Measurements from ENCODE around the gene SPOCK1. TPM values are rescaled to one million over a fixed set of nuclear protein-coding genes. Genes with fewer than 3 reads are reported as not detected.

The SPOCK1 gene
- polyA plus RNA-seq, 2 of the 4 experiments (the other 2 are of a cell fraction), result 28.9 to 40.8 TPM

DNA sequence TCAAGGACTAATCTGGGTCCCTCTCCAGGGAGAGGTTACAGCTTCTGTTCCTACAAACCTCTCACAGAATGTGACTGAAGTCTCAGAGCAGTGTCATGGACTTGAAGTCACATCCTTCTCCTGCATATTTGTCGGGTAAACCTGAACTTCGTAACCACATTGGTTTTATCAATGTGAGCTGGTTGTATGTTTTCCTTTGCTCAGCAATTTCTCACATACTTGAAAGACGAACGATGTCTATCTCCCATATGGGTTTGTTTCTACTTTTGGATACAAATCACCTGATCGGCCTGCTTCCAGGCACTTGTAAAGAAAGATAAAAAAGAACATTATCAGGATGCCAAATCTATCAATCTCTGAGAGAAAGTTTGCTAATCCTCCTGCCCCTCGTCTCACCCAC is 411.0 kb downstream of the SPOCK1 start:
- Histone ChIP-seq H3K4me2 (no peak overlapping the region), H3K9me3 (no peaks in the 10 kb centered on the region), H3K4me3 (no peak overlapping the region), H3K4me1 (no peaks in the 10 kb centered on the region), H3K27ac (no peak overlapping the region)
- CTCF ChIA-PET, result interaction anchor here (1.0 to 3.8 kb wide), 2 partner anchors 9 to 13 kb away, joined by 4 to 21 read pairs; no protein-coding TSS in a partner anchor
- WGBS (ENCODE audit: missing lambda C conversion rate), result 85% methylated on average over 6 of the region's 6 CpGs
- no peak for FAIRE-seq
- POLR2A ChIA-PET, result no interaction called here
- DNase-seq (ENCODE audit: low read depth in 1 of 2, low spot score in 1 of 2), result no peak
- TF ChIP-seq MAFK (IDR thresholded peaks at IDR 0.05; ENCODE audit: partially characterized antibody), result peak; percentile 74
- no peak for TF ChIP-seq KDM5A (IDR thresholded peaks at IDR 0.05)
- ATAC-seq, result no peak

DNA sequence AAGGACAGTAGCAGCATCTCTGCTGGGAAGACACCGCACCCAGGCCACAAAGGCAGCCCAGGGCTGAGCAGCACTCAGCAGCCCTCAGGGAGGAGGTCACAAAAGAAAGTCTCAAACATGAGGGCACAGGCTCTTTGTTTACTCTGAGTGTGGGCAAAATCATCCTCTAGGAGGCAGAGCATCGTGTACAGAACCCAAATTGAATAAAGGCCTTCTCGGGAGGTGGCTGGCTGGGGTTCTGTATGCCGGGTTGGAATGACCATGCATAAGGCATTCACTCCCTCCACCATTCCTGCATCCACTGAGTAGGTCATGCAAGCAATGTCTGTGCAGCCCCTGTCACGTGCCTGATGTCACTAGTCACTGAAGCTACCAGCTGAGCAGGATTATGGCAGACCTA is 412.8 kb downstream of the SPOCK1 start:
- TF ChIP-seq HOXA7 (CRISPR knock-in tag; IDR thresholded peaks at IDR 0.05) (no peak), CHD2 (IDR thresholded peaks at IDR 0.05; ENCODE audit: low read length, partially characterized antibody) (no peak), HDAC2 (IDR thresholded peaks at IDR 0.05) (no peak), KDM1A (IDR thresholded peaks at IDR 0.05; ENCODE audit: low read depth) (no peak), TP53 (CRISPR knock-in tag; IDR thresholded peaks at IDR 0.05) (no peak), RAD21 (conservative IDR thresholded peaks at IDR 0.05 in 1 of 2, IDR thresholded peaks at IDR 0.05 in 1 of 2) (no peak), EHMT2 (IDR thresholded peaks at IDR 0.05; ENCODE audit: low read depth) (no peak), JUNB (IDR thresholded peaks at IDR 0.05) (no peak), HEYL (CRISPR knock-in tag; IDR thresholded peaks at IDR 0.05) (no peak), RCOR1 (IDR thresholded peaks at IDR 0.05; ENCODE audit: low read depth, low read length) (no peak), MYC (IDR thresholded peaks at IDR 0.05; ENCODE audit: borderline replicate concordance, low read length) (no peak), EP300 (IDR thresholded peaks at IDR 0.05) (no peak), ZC3H11A (IDR thresholded peaks at IDR 0.05) (no peak), EHF (CRISPR knock-in tag; IDR thresholded peaks at IDR 0.05) (no peak), HOXB13 (CRISPR knock-in tag; IDR thresholded peaks at IDR 0.05; ENCODE audit: low read depth) (no peak), MAFK (IDR thresholded peaks at IDR 0.05; ENCODE audit: partially characterized antibody) (no peak), CHD4 (IDR thresholded peaks at IDR 0.05; ENCODE audit: borderline replicate concordance) (no peak)
- TF ChIP-seq, protein P1, sequence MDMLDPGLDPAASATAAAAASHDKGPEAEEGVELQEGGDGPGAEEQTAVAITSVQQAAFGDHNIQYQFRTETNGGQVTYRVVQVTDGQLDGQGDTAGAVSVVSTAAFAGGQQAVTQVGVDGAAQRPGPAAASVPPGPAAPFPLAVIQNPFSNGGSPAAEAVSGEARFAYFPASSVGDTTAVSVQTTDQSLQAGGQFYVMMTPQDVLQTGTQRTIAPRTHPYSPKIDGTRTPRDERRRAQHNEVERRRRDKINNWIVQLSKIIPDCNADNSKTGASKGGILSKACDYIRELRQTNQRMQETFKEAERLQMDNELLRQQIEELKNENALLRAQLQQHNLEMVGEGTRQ (IDR thresholded peaks at IDR 0.05), result no peak
- TF ChIP-seq, protein P2, sequence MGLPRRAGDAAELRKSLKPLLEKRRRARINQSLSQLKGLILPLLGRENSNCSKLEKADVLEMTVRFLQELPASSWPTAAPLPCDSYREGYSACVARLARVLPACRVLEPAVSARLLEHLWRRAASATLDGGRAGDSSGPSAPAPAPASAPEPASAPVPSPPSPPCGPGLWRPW (IDR thresholded peaks at IDR 0.05), result no peak
- TF ChIP-seq, protein P3, sequence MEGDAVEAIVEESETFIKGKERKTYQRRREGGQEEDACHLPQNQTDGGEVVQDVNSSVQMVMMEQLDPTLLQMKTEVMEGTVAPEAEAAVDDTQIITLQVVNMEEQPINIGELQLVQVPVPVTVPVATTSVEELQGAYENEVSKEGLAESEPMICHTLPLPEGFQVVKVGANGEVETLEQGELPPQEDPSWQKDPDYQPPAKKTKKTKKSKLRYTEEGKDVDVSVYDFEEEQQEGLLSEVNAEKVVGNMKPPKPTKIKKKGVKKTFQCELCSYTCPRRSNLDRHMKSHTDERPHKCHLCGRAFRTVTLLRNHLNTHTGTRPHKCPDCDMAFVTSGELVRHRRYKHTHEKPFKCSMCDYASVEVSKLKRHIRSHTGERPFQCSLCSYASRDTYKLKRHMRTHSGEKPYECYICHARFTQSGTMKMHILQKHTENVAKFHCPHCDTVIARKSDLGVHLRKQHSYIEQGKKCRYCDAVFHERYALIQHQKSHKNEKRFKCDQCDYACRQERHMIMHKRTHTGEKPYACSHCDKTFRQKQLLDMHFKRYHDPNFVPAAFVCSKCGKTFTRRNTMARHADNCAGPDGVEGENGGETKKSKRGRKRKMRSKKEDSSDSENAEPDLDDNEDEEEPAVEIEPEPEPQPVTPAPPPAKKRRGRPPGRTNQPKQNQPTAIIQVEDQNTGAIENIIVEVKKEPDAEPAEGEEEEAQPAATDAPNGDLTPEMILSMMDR (IDR thresholded peaks at IDR 0.05), result no peak
- CTCF ChIA-PET, result interaction anchor here (3.8 kb wide), 1 partner anchor 11 kb away, joined by 21 read pairs; no protein-coding TSS in a partner anchor
- no peak overlapping the region for H3K4me2 ChIP-seq
- POLR2A ChIA-PET, result no interaction called here
- H3K27ac ChIP-seq, result no peak overlapping the region
- H3K4me3 ChIP-seq, result no peak overlapping the region
- FAIRE-seq (no peak), DNase-seq (ENCODE audit: low read depth in 1 of 2, low spot score in 1 of 2) (no peak), ATAC-seq (peak; percentile 43 to 48; a peak in 3 of 6 replicates)
- no peaks in the 10 kb centered on the region for H3K4me1 ChIP-seq
- no peaks in the 10 kb centered on the region for H3K9me3 ChIP-seq
- WGBS (ENCODE audit: missing lambda C conversion rate), result 55% methylated on average over 5 of the region's 5 CpGs

DNA sequence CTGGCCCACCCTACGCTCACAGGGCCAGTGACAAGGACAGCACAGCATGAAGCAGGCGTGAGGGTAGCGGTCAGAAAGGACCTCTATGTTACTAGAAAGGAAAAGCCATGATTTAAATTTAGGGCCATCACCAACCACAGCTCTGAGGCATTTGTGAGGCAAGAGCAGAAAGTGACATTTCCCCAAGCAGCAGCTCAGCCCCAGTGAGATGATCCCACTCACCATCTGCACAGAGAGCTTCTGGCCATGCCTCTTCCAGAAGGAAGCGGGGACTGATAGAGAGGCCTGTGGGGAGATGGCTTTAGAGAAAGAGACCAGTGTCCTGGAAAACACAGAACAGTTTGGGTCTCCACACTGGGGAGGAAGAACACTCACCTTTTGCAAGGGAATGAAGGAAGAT is 413.9 kb downstream of the SPOCK1 start:
- 79% methylated on average over 4 of the region's 4 CpGs for WGBS (ENCODE audit: missing lambda C conversion rate)

More for the DNA sequence above, 413.9 kb downstream of the SPOCK1 start:
- Histone ChIP-seq H3K4me3 (no peak overlapping the region), H3K9me3 (no peaks in the 10 kb centered on the region), H3K27ac (no peak overlapping the region), H3K4me2 (no peak overlapping the region), H3K4me1 (no peaks in the 10 kb centered on the region)
- CTCF ChIA-PET, result no interaction called here
- ATAC-seq (no peak), FAIRE-seq (no peak), DNase-seq (ENCODE audit: low read depth in 1 of 2, low spot score in 1 of 2) (no peak)
- TF ChIP-seq MAZ (IDR thresholded peaks at IDR 0.05; ENCODE audit: borderline replicate concordance, low read depth, low read length), result no peak
- TF ChIP-seq, protein P3 (IDR thresholded peaks at IDR 0.05), result no peak
- no peak for TF ChIP-seq ZC3H11A (IDR thresholded peaks at IDR 0.05)
- TF ChIP-seq, protein P4, sequence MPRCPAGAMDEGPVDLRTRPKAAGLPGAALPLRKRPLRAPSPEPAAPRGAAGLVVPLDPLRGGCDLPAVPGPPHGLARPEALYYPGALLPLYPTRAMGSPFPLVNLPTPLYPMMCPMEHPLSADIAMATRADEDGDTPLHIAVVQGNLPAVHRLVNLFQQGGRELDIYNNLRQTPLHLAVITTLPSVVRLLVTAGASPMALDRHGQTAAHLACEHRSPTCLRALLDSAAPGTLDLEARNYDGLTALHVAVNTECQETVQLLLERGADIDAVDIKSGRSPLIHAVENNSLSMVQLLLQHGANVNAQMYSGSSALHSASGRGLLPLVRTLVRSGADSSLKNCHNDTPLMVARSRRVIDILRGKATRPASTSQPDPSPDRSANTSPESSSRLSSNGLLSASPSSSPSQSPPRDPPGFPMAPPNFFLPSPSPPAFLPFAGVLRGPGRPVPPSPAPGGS (IDR thresholded peaks at IDR 0.05), result no peak
- no peak for TF ChIP-seq ZFP36 (IDR thresholded peaks at IDR 0.05; ENCODE audit: borderline replicate concordance, partially characterized antibody)
- TF ChIP-seq CHD2 (IDR thresholded peaks at IDR 0.05; ENCODE audit: low read length, partially characterized antibody), result no peak
- POLR2A ChIA-PET, result no interaction called here
